ENCODE results near the gene TSPAN9. TPM values are rescaled to one million over a fixed set of nuclear protein-coding genes. Genes with fewer than 3 reads are reported as not detected.

Gene TSPAN9
- total RNA-seq, 1 donor from 2014 or later, result 23.8 TPM

DNA sequence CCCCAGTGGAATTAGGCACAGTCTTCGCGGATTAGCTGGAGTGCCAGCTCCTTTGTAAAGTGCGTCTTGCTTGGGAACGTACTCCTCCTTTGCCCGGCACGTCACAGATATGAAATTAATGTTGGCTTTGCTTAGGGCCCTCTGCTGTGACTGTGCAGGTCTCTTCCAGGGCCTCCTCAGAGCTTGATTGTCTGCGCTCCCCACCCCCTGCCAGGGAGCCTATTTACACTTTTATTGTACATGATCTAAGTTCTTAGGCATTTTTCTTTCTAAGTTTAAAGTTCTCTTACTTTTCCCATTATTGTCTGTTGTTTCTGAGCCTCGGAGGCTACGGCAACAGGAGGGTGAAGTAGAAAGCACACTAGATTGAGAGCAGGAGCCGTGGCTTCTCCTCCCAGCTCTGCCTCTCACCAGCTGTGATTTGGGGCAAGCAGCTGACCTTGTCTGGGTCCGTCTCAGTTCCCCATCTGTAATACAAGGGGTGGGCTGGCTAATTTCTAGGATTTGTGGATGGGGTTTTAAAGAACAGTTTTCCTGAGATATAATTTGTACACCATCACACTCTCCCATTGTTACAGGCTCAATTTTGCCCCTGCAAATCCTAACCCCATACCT is 81.8 kb downstream of the TSPAN9 start:
- no peak for DNase-seq (ENCODE audit: low read depth, low spot score)
- Mint-ChIP-seq H3K27ac (ENCODE audit: unreplicated experiment) (no peak overlapping the region), H3K4me3 (no peak overlapping the region), H3K9me3 (peaks cover 2% of the 10 kb centered on the region), H3K36me3 (ENCODE audit: low read depth) (peaks cover 8% of the 10 kb centered on the region), H3K27me3 (ENCODE audit: low read depth) (no peaks in the 10 kb centered on the region), H3K4me1 (peaks cover 43% of the 10 kb centered on the region)
- TF ChIP-seq, protein P1, sequence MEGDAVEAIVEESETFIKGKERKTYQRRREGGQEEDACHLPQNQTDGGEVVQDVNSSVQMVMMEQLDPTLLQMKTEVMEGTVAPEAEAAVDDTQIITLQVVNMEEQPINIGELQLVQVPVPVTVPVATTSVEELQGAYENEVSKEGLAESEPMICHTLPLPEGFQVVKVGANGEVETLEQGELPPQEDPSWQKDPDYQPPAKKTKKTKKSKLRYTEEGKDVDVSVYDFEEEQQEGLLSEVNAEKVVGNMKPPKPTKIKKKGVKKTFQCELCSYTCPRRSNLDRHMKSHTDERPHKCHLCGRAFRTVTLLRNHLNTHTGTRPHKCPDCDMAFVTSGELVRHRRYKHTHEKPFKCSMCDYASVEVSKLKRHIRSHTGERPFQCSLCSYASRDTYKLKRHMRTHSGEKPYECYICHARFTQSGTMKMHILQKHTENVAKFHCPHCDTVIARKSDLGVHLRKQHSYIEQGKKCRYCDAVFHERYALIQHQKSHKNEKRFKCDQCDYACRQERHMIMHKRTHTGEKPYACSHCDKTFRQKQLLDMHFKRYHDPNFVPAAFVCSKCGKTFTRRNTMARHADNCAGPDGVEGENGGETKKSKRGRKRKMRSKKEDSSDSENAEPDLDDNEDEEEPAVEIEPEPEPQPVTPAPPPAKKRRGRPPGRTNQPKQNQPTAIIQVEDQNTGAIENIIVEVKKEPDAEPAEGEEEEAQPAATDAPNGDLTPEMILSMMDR (conservative IDR thresholded peaks at IDR 0.05), result no peak

DNA sequence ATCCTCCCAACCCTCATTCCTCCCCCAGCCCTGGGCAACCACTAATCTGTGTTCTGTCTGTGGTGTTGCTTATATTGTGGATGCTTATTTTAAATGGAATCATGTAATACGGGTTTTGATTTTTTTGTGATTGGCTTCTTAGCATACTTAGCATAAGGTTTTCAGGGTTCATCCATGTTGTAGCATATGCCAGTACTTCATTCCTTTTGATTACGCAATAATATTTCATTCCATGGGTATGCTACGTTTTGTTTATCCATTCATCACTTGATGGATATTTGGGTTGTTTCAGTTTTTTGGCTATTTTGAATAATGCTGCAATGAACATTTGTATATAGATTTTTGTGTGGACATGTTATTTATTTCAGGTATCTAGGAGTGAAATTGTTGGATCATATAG is 82.9 kb downstream of the TSPAN9 start:
- H3K27ac Mint-ChIP-seq (ENCODE audit: unreplicated experiment), result no peak overlapping the region

DNA sequence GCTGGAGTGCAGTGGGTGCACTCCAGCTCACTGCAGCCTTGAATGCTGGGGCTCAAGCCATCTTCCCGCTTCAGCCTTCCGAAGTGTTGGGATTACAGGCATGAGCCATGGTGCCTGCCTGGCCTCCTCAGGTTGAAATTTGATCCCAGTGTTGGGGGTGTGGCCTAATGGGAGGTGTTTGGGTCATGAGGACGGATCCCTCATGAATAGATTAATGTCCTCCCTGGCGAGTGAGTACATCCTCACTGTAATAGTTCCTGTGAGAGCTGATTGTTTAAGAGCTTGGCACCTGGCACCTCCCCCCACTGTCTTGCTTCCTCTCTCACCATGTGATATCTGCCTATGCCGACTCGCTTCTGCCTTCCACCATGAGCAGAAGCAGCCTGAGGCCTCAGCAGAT is 84.7 kb downstream of the TSPAN9 start:
- Mint-ChIP-seq H3K9me3 (peaks cover 2% of the 10 kb centered on the region), H3K36me3 (ENCODE audit: low read depth) (peaks cover 8% of the 10 kb centered on the region)
- TF ChIP-seq, protein P1 (conservative IDR thresholded peaks at IDR 0.05), result no peak

More for the DNA sequence above, 82.9 kb downstream of the TSPAN9 start:
- Mint-ChIP-seq H3K4me3 (no peak overlapping the region), H3K36me3 (ENCODE audit: low read depth) (peaks cover 8% of the 10 kb centered on the region), H3K4me1 (peaks cover 40% of the 10 kb centered on the region), H3K27me3 (ENCODE audit: low read depth) (no peaks in the 10 kb centered on the region), H3K9me3 (peaks cover 2% of the 10 kb centered on the region)
- DNase-seq (ENCODE audit: low read depth, low spot score), result no peak
- TF ChIP-seq, protein P1 (conservative IDR thresholded peaks at IDR 0.05), result no peak

DNA sequence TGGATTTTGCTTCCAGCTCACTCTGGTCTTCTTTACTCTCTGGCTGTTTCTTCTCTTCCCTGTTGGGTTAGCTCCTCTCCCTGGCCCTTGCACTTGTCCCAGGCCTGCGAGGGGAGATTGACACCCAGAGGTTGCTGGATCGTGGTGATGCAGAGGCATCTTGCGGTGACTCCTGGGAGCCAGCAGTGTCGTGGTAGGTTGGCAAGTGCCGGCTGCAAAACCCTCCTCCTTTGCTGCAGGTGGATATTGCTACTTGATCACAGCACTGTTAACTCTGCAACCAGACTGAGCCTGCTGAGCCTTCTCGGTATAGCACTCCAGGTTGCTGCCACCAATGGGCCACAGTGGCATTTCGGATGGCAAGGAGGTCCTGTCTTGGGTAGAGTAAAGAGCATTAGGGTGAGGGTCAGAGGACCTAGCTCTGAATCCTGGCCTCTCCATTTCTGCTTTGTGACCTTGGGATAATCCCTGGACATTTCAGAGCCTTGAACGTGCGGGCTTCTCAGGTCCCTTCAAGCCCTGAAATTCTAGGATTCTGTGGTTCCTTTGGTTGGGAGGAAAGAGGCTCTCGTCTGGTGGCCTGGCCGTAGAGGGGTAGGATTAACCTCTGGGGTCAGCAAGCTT is 87.4 kb downstream of the TSPAN9 start:
- Mint-ChIP-seq H3K4me3 (no peak overlapping the region), H3K27ac (ENCODE audit: unreplicated experiment) (no peak overlapping the region), H3K9me3 (peaks cover 2% of the 10 kb centered on the region), H3K27me3 (ENCODE audit: low read depth) (no peaks in the 10 kb centered on the region), H3K4me1 (peaks cover 33% of the 10 kb centered on the region), H3K36me3 (ENCODE audit: low read depth) (peaks cover 5% of the 10 kb centered on the region)
- no peak for DNase-seq (ENCODE audit: low read depth, low spot score)
- TF ChIP-seq, protein P1 (conservative IDR thresholded peaks at IDR 0.05), result no peak

More for the DNA sequence above, 84.7 kb downstream of the TSPAN9 start:
- Mint-ChIP-seq H3K4me1 (peaks cover 28% of the 10 kb centered on the region), H3K27me3 (ENCODE audit: low read depth) (no peaks in the 10 kb centered on the region), H3K27ac (ENCODE audit: unreplicated experiment) (no peak overlapping the region), H3K4me3 (no peak overlapping the region)
- no peak for DNase-seq (ENCODE audit: low read depth, low spot score)

DNA sequence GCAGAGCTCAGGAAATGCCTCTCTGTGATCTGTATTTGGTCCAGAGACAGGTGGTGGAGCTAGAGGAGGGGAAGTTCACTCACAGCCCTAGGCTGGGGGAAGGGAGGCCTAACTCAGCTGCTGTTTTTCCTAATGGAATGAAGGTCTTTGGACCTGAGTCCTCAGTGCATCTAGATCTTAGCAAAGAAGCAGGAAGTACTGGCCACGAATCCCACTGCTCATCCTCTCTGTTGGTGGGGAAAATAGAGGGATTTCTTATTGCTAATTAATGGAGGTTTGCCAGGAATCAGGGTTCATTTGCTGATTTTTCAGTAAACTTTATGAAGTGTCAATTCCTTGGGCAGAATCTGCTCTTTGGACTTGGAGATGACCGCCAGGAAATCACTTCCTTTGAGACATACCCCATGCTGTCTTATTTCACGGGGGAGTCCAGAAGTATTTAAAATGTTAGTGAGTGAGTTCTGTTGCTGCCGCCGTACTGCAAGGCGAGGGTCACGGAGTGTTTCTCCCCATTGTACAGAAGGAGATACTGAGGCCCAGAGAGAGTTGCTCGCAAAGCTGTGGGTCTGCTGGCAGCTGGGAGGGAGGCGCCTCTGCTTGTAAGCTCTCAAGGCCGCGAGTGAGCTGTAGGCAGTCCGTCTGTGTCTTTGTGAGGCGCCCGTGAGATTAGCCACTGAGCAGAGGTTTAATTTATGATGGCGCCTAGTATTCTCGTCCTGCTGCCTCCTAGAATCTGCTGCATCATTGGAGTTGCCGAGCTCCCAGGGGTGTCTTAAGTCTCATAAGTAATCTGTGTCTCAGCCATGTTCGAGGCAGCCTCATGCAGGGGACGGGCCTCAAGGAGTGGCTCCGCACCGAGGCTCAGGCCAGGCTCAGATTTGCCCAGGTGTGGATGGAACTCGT is 88.2 kb downstream of the TSPAN9 start:
- Mint-ChIP-seq H3K36me3 (ENCODE audit: low read depth) (peaks cover 5% of the 10 kb centered on the region), H3K27me3 (ENCODE audit: low read depth) (no peaks in the 10 kb centered on the region), H3K4me1 (peaks cover 34% of the 10 kb centered on the region), H3K4me3 (no peak overlapping the region), H3K9me3 (peaks cover 2% of the 10 kb centered on the region), H3K27ac (ENCODE audit: unreplicated experiment) (no peak overlapping the region)
- TF ChIP-seq, protein P1 (conservative IDR thresholded peaks at IDR 0.05), result no peak
- no peak for DNase-seq (ENCODE audit: low read depth, low spot score)

All from neural crest cell (in vitro differentiated cells).